Panc1 (cell line): ENCODE results near the gene SH3GL1. TPM values are rescaled to one million over a fixed set of nuclear protein-coding genes. Genes with fewer than 3 reads are reported as not detected.

Experiments
- ATAC-seq: fragments of 200-7000 bp; cut with Tn5 transposase; 2 replicates; pipeline ENCODE4 v1.9.1; 2020; ENCODE audit warnings: mild to moderate bottlenecking, moderate library complexity
- BruUV-seq: library from RNA; stranded (reverse); fragments of 400-500 nt; replicated peaks from 2 replicates; lab custom pipeline; 2021; lab: Mats Ljungman, UMichigan
- CTCF ChIA-PET: fragments of 300-600 bp; sonication (Branson Sonifier 250); formaldehyde crosslinking; loops from one replicate; lab custom pipeline; 2022; ENCODE audit warnings: antibody characterized with exemption; lab: Charles Lee
- POLR2A ChIA-PET: fragments of 300-600 bp; sonication (Branson Sonifier 250); formaldehyde crosslinking; loops from one replicate; lab custom pipeline; 2022; ENCODE audit warnings: antibody characterized with exemption; lab: Charles Lee
- DNase-seq: peaks from one replicate; pipeline ENCODE4 v3.0.0-alpha.2; 2010; ENCODE audit warnings: low read depth, low spot score
- H3K27ac ChIP-seq: 2 replicates; pipeline ENCODE4 v1.5.1; 2011; ENCODE audit warnings: mild to moderate bottlenecking, low read length, inconsistent platforms
- H3K27me3 ChIP-seq: fragments of 200-500 bp; sonication (Bioruptor generic); 2 replicates; pipeline ENCODE4 v1.6.0; 2014; ENCODE audit warnings: low read length, inconsistent platforms; ENCODE audit not compliant: control insufficient read depth, insufficient read depth
- H3K36me3 ChIP-seq: fragments of 200-500 bp; sonication (Bioruptor generic); 2 replicates; pipeline ENCODE4 v1.5.1; 2014; ENCODE audit warnings: inconsistent platforms, mild to moderate bottlenecking, low read length, moderate library complexity; ENCODE audit not compliant: control insufficient read depth, insufficient read depth
- H3K4me1 ChIP-seq: 2 replicates; pipeline ENCODE4 v1.5.1; 2011; ENCODE audit warnings: inconsistent platforms, mild to moderate bottlenecking, low read length, moderate library complexity; ENCODE audit not compliant: control insufficient read depth, insufficient read depth
- H3K4me3 ChIP-seq, 2 experiments: 2 replicates each; pipeline ENCODE4 v1.5.1; 2011 to 2012; ENCODE audit warnings: low read depth in 2 of 2, low read length in 2 of 2, mild to moderate bottlenecking in 2 of 2, inconsistent platforms in 1 of 2, moderate library complexity in 1 of 2
- H3K9me3 ChIP-seq: fragments of 200-500 bp; sonication (Bioruptor generic); 2 replicates; pipeline ENCODE4 v1.5.1; 2014; ENCODE audit warnings: low read depth, mild to moderate bottlenecking, inconsistent platforms, low read length, moderate library complexity; ENCODE audit not compliant: control insufficient read depth, insufficient read depth
- POLR2AphosphoS5 ChIP-seq: IDR thresholded peaks from 2 replicates; pipeline ENCODE4 v1.6.1; 2012; ENCODE audit warnings: mild to moderate bottlenecking, low read depth, low read length, moderate library complexity
- REST ChIP-seq, 2 experiments: IDR thresholded peaks; 2 replicates each; pipeline ENCODE4 v1.6.1; 2011 to 2012; ENCODE audit warnings: low read depth in 2 of 2, control low read depth in 1 of 2, low read length in 1 of 2, mild to moderate bottlenecking in 1 of 2, moderate library complexity in 1 of 2; ENCODE audit not compliant: insufficient read depth in 1 of 2
- SIN3A ChIP-seq: IDR thresholded peaks from 2 replicates; pipeline ENCODE4 v1.6.1; 2012; ENCODE audit warnings: low read depth, mild to moderate bottlenecking, low read length, moderate library complexity, borderline replicate concordance; ENCODE audit not compliant: insufficient read depth
- TCF7L2 ChIP-seq: IDR thresholded peaks from 2 replicates; pipeline ENCODE4 v1.6.1; 2011; ENCODE audit warnings: mild to moderate bottlenecking, low read depth, low read length, inconsistent platforms
- in situ Hi-C: cut with HindIII; loops from 2 replicates; pipeline ENCODE4 v1.10.0; 2016; ENCODE audit warnings: low sequenced_read_pairs, low pct_unique_long_range_greater_than_20kb
- intact Hi-C: fragments of 100-400 bp; cut with micrococcal nuclease; formaldehyde crosslinking; loops from one replicate; pipeline ENCODE4 v1.10.0; 2022; ENCODE audit not compliant: unreplicated experiment
- total RNA-seq: library from RNA; stranded (reverse); gene quantifications from one replicate; pipeline ENCODE4 v1.2.1, GENCODE V29; 2021; ENCODE audit not compliant: unreplicated experiment
- TF ChIP-seq, protein P1 (sequence below): fragments of 450-650 bp; IDR thresholded peaks from 2 replicates; pipeline ENCODE4 v1.5.1; 2017; ENCODE audit warnings: mild to moderate bottlenecking

The SH3GL1 gene
- total RNA-seq, 1 experiment from 2014 or later, result 57.1 TPM

- BruUV-seq, result no TSS peak
- CTCF ChIA-PET, result no interaction called here
- in situ Hi-C loops (no loop called here), intact Hi-C loops (loop anchor here (5.0 kb wide), 1 partner anchor 36 kb away; the partner anchor contains the start of genes CHAF1A and SH3GL1)
- H3K9me3 ChIP-seq, result no peaks in the 10 kb centered on the region
- H3K36me3 ChIP-seq, result no peaks in the 10 kb centered on the region
- no peak overlapping the region for H3K4me3 ChIP-seq
- DNase-seq (no peak), ATAC-seq (no peak)
- H3K27me3 ChIP-seq, result no peaks in the 10 kb centered on the region
- TF ChIP-seq SIN3A, result no peak
- no peak for TF ChIP-seq REST (IDR thresholded peaks at IDR 0.05; ENCODE audit: insufficient read depth in 1 of 2, low read depth in 2 of 2, low read length in 1 of 2)
- TF ChIP-seq POLR2AphosphoS5, result no peak
- TF ChIP-seq, protein P1, sequence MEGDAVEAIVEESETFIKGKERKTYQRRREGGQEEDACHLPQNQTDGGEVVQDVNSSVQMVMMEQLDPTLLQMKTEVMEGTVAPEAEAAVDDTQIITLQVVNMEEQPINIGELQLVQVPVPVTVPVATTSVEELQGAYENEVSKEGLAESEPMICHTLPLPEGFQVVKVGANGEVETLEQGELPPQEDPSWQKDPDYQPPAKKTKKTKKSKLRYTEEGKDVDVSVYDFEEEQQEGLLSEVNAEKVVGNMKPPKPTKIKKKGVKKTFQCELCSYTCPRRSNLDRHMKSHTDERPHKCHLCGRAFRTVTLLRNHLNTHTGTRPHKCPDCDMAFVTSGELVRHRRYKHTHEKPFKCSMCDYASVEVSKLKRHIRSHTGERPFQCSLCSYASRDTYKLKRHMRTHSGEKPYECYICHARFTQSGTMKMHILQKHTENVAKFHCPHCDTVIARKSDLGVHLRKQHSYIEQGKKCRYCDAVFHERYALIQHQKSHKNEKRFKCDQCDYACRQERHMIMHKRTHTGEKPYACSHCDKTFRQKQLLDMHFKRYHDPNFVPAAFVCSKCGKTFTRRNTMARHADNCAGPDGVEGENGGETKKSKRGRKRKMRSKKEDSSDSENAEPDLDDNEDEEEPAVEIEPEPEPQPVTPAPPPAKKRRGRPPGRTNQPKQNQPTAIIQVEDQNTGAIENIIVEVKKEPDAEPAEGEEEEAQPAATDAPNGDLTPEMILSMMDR, result no peak
- TF ChIP-seq TCF7L2, result no peak
- no peak overlapping the region for H3K27ac ChIP-seq
- POLR2A ChIA-PET, result interaction anchor here (0.5 kb wide), 1 partner anchor 35 kb away, joined by 3 read pairs; no protein-coding TSS in a partner anchor
- H3K4me1 ChIP-seq, result peaks cover 40% of the 10 kb centered on the region
These were observed 34.3 kb downstream of the SH3GL1 start for GRCh38 chr19:4365791-4366665.

- CTCF ChIA-PET, result no interaction called here
- intact Hi-C loops, result loop anchor here (5.0 kb wide), 1 partner anchor 37 kb away; the partner anchor contains the start of genes CHAF1A and SH3GL1
- TF ChIP-seq TCF7L2 (no peak), POLR2AphosphoS5 (no peak), SIN3A (no peak), REST (IDR thresholded peaks at IDR 0.05; ENCODE audit: insufficient read depth in 1 of 2, low read depth in 2 of 2, low read length in 1 of 2) (no peak)
- TF ChIP-seq, protein P1, result no peak
- Histone ChIP-seq H3K4me3 (no peak overlapping the region), H3K27ac (no peak overlapping the region), H3K36me3 (no peaks in the 10 kb centered on the region), H3K9me3 (no peaks in the 10 kb centered on the region), H3K4me1 (peaks cover 40% of the 10 kb centered on the region), H3K27me3 (no peaks in the 10 kb centered on the region)
- ATAC-seq (no peak), DNase-seq (no peak)
- in situ Hi-C loops, result no loop called here
- no TSS peak for BruUV-seq
- POLR2A ChIA-PET, result no interaction called here
These were observed 35.0 kb downstream of the SH3GL1 start for GRCh38 chr19:4365341-4365740.
